Heart left ventricle (tissue), 16 donors: ENCODE data around the gene NTRK3. TPM values are rescaled to one million over a fixed set of nuclear protein-coding genes. Genes with fewer than 3 reads are reported as not detected.

Experiments
- ATAC-seq, 4 donors: fragments of 200-7000 bp; cut with Tn5 transposase; one replicate each; pipeline ENCODE4 v1.9.1; 2020 to 2022; ENCODE audit warnings: moderate library complexity in 4 of 4, mild to moderate bottlenecking in 3 of 4, moderate number of reproducible peaks in 1 of 4
- DNase-seq, 5 donors: peaks; one replicate each; pipeline ENCODE4 v3.0.0-alpha.2; 2020
- H3K27ac ChIP-seq, 12 donors: fragments of 200-600 bp; sonication (generic) in 4 of 12; one replicate each; pipeline versions ENCODE4 v1.5.0 to v1.8.0; 2016 to 2022; ENCODE audit warnings: mild to moderate bottlenecking in 2 of 12
- H3K27me3 ChIP-seq, 9 donors: fragments of 200-600 bp; sonication (generic) in 2 of 9; one replicate each; pipeline versions ENCODE4 v1.5.1 to v1.8.0; 2016 to 2022; ENCODE audit warnings: mild to moderate bottlenecking in 3 of 9
- H3K36me3 ChIP-seq, 9 donors: fragments of 200-600 bp; sonication (generic) in 2 of 9; one replicate each; pipeline versions ENCODE4 v1.5.0 to v1.8.0; 2018 to 2022; ENCODE audit warnings: mild to moderate bottlenecking in 2 of 9
- H3K4me1 ChIP-seq, 12 donors: fragments of 200-600 bp; sonication (generic) in 4 of 12; one replicate each; pipeline versions ENCODE4 v1.5.0 to v1.8.0; 2016 to 2022; ENCODE audit warnings: mild to moderate bottlenecking in 3 of 12
- H3K4me3 ChIP-seq, 12 donors: fragments of 200-600 bp; sonication (generic) in 4 of 12; one replicate each; pipeline versions ENCODE4 v1.5.0 to v1.8.0; 2017 to 2022; ENCODE audit warnings: mild to moderate bottlenecking in 9 of 12, moderate library complexity in 4 of 12
- H3K9me3 ChIP-seq, 12 donors: fragments of 200-600 bp; sonication (generic) in 4 of 12; one replicate each; pipeline versions ENCODE4 v1.5.0 to v1.8.0; 2016 to 2022; ENCODE audit warnings: mild to moderate bottlenecking in 1 of 12
- POLR2A ChIP-seq, 2 donors: fragments of 450-650 bp; IDR thresholded peaks; one replicate each; pipeline ENCODE4 v1.6.1; 2017; ENCODE audit warnings: antibody characterized with exemption in 2 of 2, mild to moderate bottlenecking in 2 of 2, moderate library complexity in 2 of 2
- WGBS, 4 donors: extraction: QIAGEN DNeasy Blood & Tissue Kit in 2 of 4; methylation state at CpG; one replicate each; pipeline versions ENCODE4 v1.1.5 to v1.1.7; 2013 to 2018; 5-methylcytosine and 5-hydroxymethylcytosine counted together
- intact Hi-C, 10 donors: fragments of 100-400 bp; cut with DNase I; formaldehyde crosslinking; loops; one replicate each; pipeline versions ENCODE4 v1.11.1 to v1.14.2; 2022
- polyA plus RNA-seq, 2 donors: library from polyadenylated mRNA; stranded (reverse); fragments of 200-250 nt; gene quantifications; one replicate each; pipeline ENCODE4 v1.2.3, GENCODE V29; 2013
- total RNA-seq, 9 donors: library from RNA; depleted of rRNA in 2 of 9; stranded (reverse); fragments of >200 nt in 2 of 9; fragmentation: NEBNext Ultra II Directional in 3 of 9; extraction: Animal tissue kit (Norgen Biotek cat#: 25700) in 3 of 9; gene quantifications; one replicate each; pipeline versions ENCODE4 v1.1.0 to v1.2.4, GENCODE V29; 2016 to 2023
- TF ChIP-seq, protein P1 (sequence below), 12 donors: fragments of 200-600 bp; sonication (generic) in 4 of 12; IDR thresholded peaks; one replicate each; pipeline versions ENCODE4 v1.5.0 to v1.8.0; 2018 to 2022; ENCODE audit warnings: antibody characterized with exemption in 12 of 12, mild to moderate bottlenecking in 5 of 12
- donor health status: ischemic (EF 13 %, LVEDD 7.1; RV severe dilation, severe dysfunction).
- donor health status: healthy with polysubstance abuse.
- donor health status: DM: no; HTN: yes; CAD: no.
- donor health status: DM: no; HTN: no; CAD: no.
- donor health status: ischemic (EF 25% LVEDD 6.9; RV normal size, moderate dysfunction).
- donor health status: ischemic (EF 25% LVEDD 5.7; RV mildly dilated, moderate dysfunction).
- donor health status: healthy.
- donor health status: DM: yes; HTN: yes; CAD: no.
- donor health status: ischemic (EF 35%, LVEDD 5.7; RV mildly dilated, moderate dysfunction).
- donor health status: nonischemic (EF 11% LVEDD 7.7; RV severe dilation, severe dysfunction).
- donor health status: DM: yes; HTN: yes; CAD: no.
- donor health status: PGD.
- donor health status: ischemic (EF 29% LVEDD 5.4; RV normal size, mild dysfunction).
- donor health status: nonischemic (EF 23%, LVEDD 6.1; RV moderate dilation, normal function).

Gene NTRK3
- total and polyA plus RNA-seq, 11 donors = 0.53 to 6.8 (median 2.0) TPM

DNA sequence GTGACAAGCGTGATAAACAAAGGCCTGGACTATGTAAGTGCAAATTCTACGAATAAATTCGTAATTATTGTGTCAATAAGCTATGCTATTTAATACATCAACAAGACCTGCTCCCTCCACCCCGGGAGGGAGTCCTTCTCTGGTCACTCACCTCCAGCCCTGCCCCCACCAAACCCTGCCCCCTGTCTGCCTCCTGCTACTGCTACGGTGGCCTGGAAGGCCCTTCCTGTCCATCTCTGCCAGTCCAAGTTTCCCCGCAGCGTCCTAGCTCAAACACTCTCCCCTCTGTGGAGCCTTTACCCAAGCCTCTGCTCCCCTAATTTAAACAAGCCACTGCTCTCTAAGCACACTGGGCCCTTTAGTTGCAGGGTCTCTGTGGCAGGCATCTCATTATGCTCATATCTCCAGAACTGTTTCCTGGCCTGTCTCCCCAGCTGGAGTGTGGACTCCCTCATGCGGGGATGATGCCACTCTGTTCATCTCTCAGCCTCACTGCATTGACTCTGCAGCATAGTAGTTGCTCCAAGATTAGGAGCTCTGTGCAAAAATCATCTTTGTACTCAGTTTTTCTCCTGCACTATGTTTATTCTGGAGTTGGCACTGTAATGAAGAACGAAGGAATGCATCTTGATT lies 241.2 kb downstream of the NTRK3 start:
- WGBS, 4 donors = 41 to 46% (median 43%) methylated on average over 9 of the region's 9 CpGs
- ATAC-seq = peak; percentile 68 to 81 (median 77)
- peak overlapping the region in 4 of 12 donors; percentile 12 to 34 (median 23) for H3K4me3 ChIP-seq

DNA sequence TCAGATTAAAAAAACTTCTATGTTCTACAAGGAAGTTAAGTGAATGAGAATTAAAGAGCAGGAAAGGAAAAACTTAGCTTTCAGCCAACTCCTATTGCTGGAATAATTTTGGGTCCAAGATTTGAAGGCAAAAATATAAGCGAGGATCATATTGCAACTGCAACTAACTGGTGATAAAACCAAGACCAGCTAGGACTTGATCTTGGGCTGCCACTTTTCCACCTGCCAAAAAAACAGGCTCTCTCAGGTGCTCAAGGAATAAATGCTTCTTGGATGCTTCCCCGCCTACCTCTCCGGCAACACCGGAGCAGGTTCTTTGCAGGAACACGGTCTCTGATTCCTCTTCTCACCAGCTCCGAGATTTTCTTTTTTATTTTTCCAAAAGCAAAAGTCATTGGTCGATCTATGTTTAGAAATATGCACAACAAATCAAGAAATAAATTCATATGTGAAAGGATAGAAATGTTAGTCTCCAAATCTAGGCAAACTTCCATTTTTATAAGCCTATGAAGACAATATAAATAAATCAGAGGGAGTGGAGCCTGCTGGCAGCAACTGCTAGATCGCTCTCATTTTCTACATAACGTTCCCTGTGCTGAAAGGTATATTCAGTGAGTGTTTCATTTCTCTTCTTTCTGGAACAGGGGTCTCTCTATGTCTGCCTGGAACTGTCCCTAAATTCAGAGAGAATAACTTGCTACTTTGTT lies 241.9 kb downstream of the NTRK3 start:
- intact Hi-C loops = loop anchor here in 2 of 10 donors (1.0 to 10.0 kb wide), 4 partner anchors 60 to 1392 kb away; no protein-coding TSS in a partner anchor
- H3K4me1 ChIP-seq = peaks cover 0 to 8% (median 0%) of the 10 kb centered on the region in 12 donors
- no peaks in the 10 kb centered on the region for H3K27me3 ChIP-seq
- H3K9me3 ChIP-seq = no peaks in the 10 kb centered on the region
- peak overlapping the region in 4 of 12 donors; percentile 7 to 49 (median 30) for H3K27ac ChIP-seq
- peak in 1 of 4 donors; percentile 17 for ATAC-seq
- no peak for DNase-seq
- no peak for TF ChIP-seq POLR2A (IDR thresholded peaks at IDR 0.05)
- TF ChIP-seq, protein P1, sequence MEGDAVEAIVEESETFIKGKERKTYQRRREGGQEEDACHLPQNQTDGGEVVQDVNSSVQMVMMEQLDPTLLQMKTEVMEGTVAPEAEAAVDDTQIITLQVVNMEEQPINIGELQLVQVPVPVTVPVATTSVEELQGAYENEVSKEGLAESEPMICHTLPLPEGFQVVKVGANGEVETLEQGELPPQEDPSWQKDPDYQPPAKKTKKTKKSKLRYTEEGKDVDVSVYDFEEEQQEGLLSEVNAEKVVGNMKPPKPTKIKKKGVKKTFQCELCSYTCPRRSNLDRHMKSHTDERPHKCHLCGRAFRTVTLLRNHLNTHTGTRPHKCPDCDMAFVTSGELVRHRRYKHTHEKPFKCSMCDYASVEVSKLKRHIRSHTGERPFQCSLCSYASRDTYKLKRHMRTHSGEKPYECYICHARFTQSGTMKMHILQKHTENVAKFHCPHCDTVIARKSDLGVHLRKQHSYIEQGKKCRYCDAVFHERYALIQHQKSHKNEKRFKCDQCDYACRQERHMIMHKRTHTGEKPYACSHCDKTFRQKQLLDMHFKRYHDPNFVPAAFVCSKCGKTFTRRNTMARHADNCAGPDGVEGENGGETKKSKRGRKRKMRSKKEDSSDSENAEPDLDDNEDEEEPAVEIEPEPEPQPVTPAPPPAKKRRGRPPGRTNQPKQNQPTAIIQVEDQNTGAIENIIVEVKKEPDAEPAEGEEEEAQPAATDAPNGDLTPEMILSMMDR (IDR thresholded peaks at IDR 0.05) = no peak
- 82 to 89% (median 85%) methylated on average over 9 of the region's 9 CpGs for WGBS, 4 donors
- H3K36me3 ChIP-seq = no peaks in the 10 kb centered on the region
- H3K4me3 ChIP-seq = peak overlapping the region in 4 of 12 donors; percentile 12 to 34 (median 23)

More for the DNA sequence above, 241.2 kb downstream of the NTRK3 start:
- H3K9me3 ChIP-seq = no peaks in the 10 kb centered on the region
- peak in 4 of 5 donors; percentile 24 to 66 (median 44) for DNase-seq
- peak overlapping the region in 4 of 12 donors; percentile 17 to 49 (median 30) for H3K27ac ChIP-seq
- intact Hi-C loops = loop anchor here in 2 of 10 donors (1.0 to 10.0 kb wide), 4 partner anchors 61 to 1393 kb away; no protein-coding TSS in a partner anchor
- peaks cover 0 to 8% (median 0%) of the 10 kb centered on the region in 12 donors for H3K4me1 ChIP-seq
- H3K27me3 ChIP-seq = no peaks in the 10 kb centered on the region
- H3K36me3 ChIP-seq = no peaks in the 10 kb centered on the region
- TF ChIP-seq, protein P1 (IDR thresholded peaks at IDR 0.05) = peak in 3 of 12 donors; percentile 6 to 16 (median 14)
- TF ChIP-seq POLR2A (IDR thresholded peaks at IDR 0.05) = no peak

DNA sequence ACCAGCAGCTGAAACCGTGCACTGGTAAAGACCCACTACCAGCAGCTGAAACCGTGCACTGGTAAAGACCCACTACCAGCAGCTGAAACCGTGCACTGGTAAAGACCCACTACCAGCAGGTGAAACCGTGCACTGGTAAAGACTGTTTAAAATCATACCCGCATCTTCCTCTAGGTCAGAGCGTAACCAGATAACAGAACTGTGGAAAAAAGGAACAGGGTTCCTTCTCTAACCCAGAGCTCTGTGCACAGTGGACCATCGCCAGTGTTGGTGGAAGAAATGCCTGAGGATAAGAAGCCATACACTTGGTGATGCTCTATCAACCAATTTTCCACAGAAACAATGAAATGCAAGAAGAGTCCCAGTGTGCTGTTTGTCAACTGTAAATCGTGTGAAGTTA lies 243.4 kb downstream of the NTRK3 start:
- TF ChIP-seq, protein P1 (IDR thresholded peaks at IDR 0.05) = no peak
- TF ChIP-seq POLR2A (IDR thresholded peaks at IDR 0.05) = no peak
- Histone ChIP-seq H3K27me3 (no peaks in the 10 kb centered on the region), H3K36me3 (no peaks in the 10 kb centered on the region), H3K9me3 (no peaks in the 10 kb centered on the region), H3K4me1 (peaks cover 0 to 8% (median 0%) of the 10 kb centered on the region in 12 donors), H3K4me3 (no peak overlapping the region), H3K27ac (no peak overlapping the region)
- no peak for ATAC-seq
- intact Hi-C loops = loop anchor here in 1 of 10 donors (10.0 kb wide), 1 partner anchor 58 kb away; no protein-coding TSS in a partner anchor
- WGBS, 4 donors = 93 to 96% (median 94%) methylated on average over 6 to 8 of the region's 8 CpGs
- no peak for DNase-seq

- H3K4me1 ChIP-seq = peaks cover 0 to 8% (median 0%) of the 10 kb centered on the region in 12 donors
- ATAC-seq (no peak), DNase-seq (no peak)
- H3K27me3 ChIP-seq = no peaks in the 10 kb centered on the region
- no peak overlapping the region for H3K27ac ChIP-seq
- no peaks in the 10 kb centered on the region for H3K36me3 ChIP-seq
- intact Hi-C loops = loop anchor here in 1 of 10 donors (10.0 kb wide), 1 partner anchor 58 kb away; no protein-coding TSS in a partner anchor
- TF ChIP-seq POLR2A (IDR thresholded peaks at IDR 0.05) = no peak
- TF ChIP-seq, protein P1 (IDR thresholded peaks at IDR 0.05) = no peak
- no peak overlapping the region for H3K4me3 ChIP-seq
- WGBS, 4 donors = 84 to 90% (median 87%) methylated on average over 6 to 7 of the region's 7 CpGs
- no peaks in the 10 kb centered on the region for H3K9me3 ChIP-seq
These were observed 243.9 kb downstream of the NTRK3 start for GRCh38 chr15:88012688-88013087.
